ENCODE results near the gene TLR2.
A peak's percentile ranks its signal among the peaks of the same experiment; 100 is the strongest.

The TLR2 gene

GRCh38 chr4:153684182-153684970, at the start of gene TLR2:
TLR2 (plus strand) TSS chr4:153684280; CDS start chr4:153702908, 18,628 bp downstream.
- peak; percentile 86 to 95 (median 91) for DNase-seq

- peak; percentile 46 to 75 (median 59) for DNase-seq
Observed at GRCh38 chr4:153634738-153635353, 49.2 kb upstream of the TLR2 start.

- no peak for DNase-seq
Observed at GRCh38 chr4:153635846-153636245, 48.2 kb upstream of the TLR2 start.

GRCh38 chr4:153637201-153637600, 46.9 kb upstream of the TLR2 start:
- DNase-seq = no peak

- no peak for DNase-seq
Observed at GRCh38 chr4:153638011-153638410, 46.1 kb upstream of the TLR2 start.

- DNase-seq = no peak
Observed at GRCh38 chr4:153638999-153639398, 45.1 kb upstream of the TLR2 start.

GRCh38 chr4:153639833-153640802, 44.0 kb upstream of the TLR2 start:
- DNase-seq = peak in 1 of 3 donors; percentile 1

- no peak for DNase-seq
Observed at GRCh38 chr4:153641532-153641931, 42.5 kb upstream of the TLR2 start.

- peak in 2 of 3 donors; percentile 63 to 69 for DNase-seq
Observed at GRCh38 chr4:153643406-153644383, 40.4 kb upstream of the TLR2 start.

GRCh38 chr4:153645183-153645582, 38.9 kb upstream of the TLR2 start:
- no peak for DNase-seq

GRCh38 chr4:153646261-153646660, 37.8 kb upstream of the TLR2 start:
- peak in 1 of 3 donors; percentile 49 for DNase-seq

GRCh38 chr4:153646978-153647377, 37.1 kb upstream of the TLR2 start:
- no peak for DNase-seq

- no peak for DNase-seq
Observed at GRCh38 chr4:153647975-153648374, 36.1 kb upstream of the TLR2 start.

- peak; percentile 43 to 75 (median 71) for DNase-seq
Observed at GRCh38 chr4:153649572-153649991, 34.5 kb upstream of the TLR2 start.

GRCh38 chr4:153651116-153651515, 33.0 kb upstream of the TLR2 start:
- DNase-seq = peak; percentile 49 to 67 (median 55)

- peak; percentile 93 to 97 (median 96) for DNase-seq
Observed at GRCh38 chr4:153651587-153651986, 32.5 kb upstream of the TLR2 start.

- DNase-seq = peak; percentile 90 to 99 (median 96)
Observed at GRCh38 chr4:153652051-153652784, 31.9 kb upstream of the TLR2 start.

- DNase-seq = peak in 2 of 3 donors; percentile 42 to 53
Observed at GRCh38 chr4:153655002-153655541, 29.0 kb upstream of the TLR2 start.

GRCh38 chr4:153655928-153656327, 28.2 kb upstream of the TLR2 start:
- DNase-seq = peak; percentile 77 to 96 (median 92)

GRCh38 chr4:153661215-153661822, 22.8 kb upstream of the TLR2 start:
- DNase-seq = peak; percentile 71 to 94 (median 93)

All from suppressor macrophage treated with lipopolysaccharide for 1 hour (primary cell).